Stomach (tissue), 4 donors: ENCODE results near the gene VWC2.

Source experiments
- POLR2A ChIP-seq, 4 donors: fragments of 450-650 bp; IDR thresholded peaks; one replicate each; pipeline ENCODE4 v1.6.1; 2016; ENCODE audit warnings: antibody characterized with exemption in 4 of 4, control low read depth in 2 of 4, mild to moderate bottlenecking in 1 of 4, moderate library complexity in 1 of 4
- POLR2AphosphoS5 ChIP-seq, 3 donors: sonication (generic); formaldehyde crosslinking; IDR thresholded peaks; one replicate each; pipeline ENCODE4 v1.6.1; 2016; ENCODE audit warnings: antibody characterized with exemption in 3 of 3
- TF ChIP-seq, protein P1 (sequence below), 7 experiments: fragments of 450-650 bp in 4 of 7; fragments of 200-600 bp in 3 of 7; sonication (generic) in 3 of 7; IDR thresholded peaks; one replicate each; pipeline ENCODE4 v1.5.1; 2016 to 2019; ENCODE audit warnings: antibody characterized with exemption in 7 of 7, control low read depth in 2 of 7, mild to moderate bottlenecking in 1 of 7

DNA sequence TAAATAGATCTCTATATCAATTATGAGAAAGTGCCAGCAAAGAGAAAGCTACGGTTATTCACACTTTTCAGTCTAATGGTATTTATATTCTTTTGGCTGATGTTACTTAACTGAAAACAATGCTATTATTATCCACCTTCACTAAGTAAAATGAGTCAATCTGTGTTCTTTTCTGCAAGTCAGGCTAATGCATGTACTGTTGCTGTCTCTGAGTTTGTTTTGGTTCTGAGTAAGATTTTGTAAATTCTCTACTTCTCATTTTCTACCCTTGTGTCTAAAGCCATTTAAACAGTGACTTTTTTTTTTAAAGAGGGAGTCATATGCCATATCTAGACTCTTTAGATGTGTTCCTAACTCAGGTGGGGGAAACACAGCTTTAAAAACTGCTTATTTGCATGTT, 7.5 kb downstream of the VWC2 start:
- TF ChIP-seq, protein P1, sequence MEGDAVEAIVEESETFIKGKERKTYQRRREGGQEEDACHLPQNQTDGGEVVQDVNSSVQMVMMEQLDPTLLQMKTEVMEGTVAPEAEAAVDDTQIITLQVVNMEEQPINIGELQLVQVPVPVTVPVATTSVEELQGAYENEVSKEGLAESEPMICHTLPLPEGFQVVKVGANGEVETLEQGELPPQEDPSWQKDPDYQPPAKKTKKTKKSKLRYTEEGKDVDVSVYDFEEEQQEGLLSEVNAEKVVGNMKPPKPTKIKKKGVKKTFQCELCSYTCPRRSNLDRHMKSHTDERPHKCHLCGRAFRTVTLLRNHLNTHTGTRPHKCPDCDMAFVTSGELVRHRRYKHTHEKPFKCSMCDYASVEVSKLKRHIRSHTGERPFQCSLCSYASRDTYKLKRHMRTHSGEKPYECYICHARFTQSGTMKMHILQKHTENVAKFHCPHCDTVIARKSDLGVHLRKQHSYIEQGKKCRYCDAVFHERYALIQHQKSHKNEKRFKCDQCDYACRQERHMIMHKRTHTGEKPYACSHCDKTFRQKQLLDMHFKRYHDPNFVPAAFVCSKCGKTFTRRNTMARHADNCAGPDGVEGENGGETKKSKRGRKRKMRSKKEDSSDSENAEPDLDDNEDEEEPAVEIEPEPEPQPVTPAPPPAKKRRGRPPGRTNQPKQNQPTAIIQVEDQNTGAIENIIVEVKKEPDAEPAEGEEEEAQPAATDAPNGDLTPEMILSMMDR (IDR thresholded peaks at IDR 0.05), result no peak
- TF ChIP-seq POLR2AphosphoS5 (IDR thresholded peaks at IDR 0.05) (no peak), POLR2A (IDR thresholded peaks at IDR 0.05) (no peak)
